Stimulated activated CD4-positive, alpha-beta T cell treated with anti-CD3 and anti-CD28 coated beads, Interleukin-4, amount 100 ng/mL, for 1 hour (primary cell): Measurements from ENCODE around the gene CEP68.
"Not testable (repeated sequence)": the region's sequence is repeated elsewhere in the genome, so short reads cannot be mapped to it uniquely, and the experiment has no call there.

Source experiments
- DNase-seq: peaks from one replicate; pipeline ENCODE4 v3.0.0-alpha.2; 2020

CEP68 gene

DNA sequence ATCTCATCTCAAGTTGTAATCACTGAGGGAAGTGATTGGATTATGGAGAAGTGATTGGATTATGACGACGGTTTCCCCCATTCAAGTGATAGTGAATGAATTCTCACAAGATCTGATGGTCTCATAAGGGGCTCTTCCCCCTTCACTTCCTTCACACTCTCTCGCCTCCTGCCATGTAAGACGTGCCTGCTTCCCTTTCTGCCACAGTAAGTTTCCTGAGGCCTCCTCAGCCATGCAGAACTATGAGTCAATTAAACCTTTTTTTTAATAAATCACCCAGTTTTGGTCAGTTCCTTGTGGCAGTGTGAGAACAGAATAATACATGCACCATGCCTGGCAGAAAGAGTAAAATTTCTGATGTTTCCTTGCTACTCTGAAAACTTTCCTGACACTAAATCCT is 36.6 kb downstream of the CEP68 start:
- DNase-seq, result no peak

DNA sequence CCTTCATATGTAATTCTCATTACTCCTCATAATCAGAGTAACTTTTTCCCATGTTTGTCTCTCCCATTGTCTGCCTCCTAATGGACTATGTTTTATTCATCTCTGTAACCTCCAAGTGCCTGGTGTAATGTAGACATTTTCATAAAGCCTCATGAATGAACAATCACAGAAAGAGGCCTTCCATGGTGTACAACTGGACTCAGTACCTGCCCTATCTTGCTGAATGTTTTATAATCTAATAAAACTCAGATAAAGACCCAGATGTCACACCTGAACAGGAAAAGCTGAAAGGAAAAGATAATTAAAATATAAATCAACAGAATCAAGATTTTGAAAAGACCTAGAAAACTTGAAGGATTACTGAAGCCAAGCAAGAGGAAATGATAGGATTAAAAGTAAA is 37.0 kb downstream of the CEP68 start:
- no peak for DNase-seq

DNA sequence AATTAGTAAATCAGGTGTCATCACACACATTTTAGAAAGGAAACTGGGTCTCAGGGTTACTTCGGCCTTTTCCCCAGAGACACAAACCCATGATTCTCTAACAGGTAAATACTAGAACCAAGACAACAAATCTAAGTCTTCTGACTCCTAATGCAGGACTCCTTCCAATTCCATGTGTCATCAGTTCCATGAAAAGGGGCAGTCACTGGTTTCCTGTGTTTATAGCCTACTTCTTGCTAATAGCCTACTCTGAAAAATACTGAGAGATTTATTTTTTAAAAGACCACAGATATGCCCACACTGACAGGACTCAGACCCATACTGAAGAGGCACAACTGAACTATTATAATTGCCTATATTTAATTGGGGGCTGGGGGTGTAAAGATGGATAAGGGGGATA is 40.7 kb downstream of the CEP68 start:
- no peak for DNase-seq

DNA sequence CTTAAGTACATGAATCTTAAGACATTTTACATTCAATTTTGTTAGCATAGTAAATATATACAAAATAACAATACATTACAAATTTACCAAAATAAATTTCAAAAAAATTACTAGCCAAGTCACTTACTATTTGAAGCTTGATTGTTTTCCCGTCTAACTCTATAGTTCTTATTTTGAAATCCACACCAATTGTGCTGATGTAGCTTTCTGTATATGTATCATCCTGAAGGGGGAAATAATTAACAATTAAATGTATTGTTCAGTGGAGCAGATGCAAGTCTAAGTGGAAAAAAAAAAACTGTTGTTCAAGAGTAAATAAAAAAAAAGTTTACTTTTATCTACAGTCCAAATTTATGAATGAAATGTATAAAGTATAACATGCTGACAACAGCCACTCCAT is 41.6 kb downstream of the CEP68 start:
- DNase-seq, result no peak

DNA sequence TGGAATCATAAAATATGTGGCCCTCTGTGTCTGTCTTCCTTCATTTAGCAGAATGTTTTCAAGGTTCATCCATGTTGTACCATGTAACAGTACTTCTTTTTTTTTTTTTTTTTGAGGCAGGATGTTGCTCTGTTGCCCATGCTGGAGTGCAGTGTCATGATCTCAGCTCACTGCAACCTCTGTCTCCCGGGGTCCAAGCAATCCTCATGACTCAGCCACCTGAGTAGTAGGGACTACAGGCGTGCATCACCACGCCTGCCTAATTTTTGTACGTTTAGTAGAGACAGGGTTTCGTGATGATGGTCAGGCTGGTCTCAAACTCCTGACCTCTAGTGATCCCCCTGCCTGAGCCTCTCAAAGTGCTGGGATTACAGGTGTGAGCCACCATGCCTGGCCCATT is 42.5 kb downstream of the CEP68 start:
- DNase-seq, result no peak

DNA sequence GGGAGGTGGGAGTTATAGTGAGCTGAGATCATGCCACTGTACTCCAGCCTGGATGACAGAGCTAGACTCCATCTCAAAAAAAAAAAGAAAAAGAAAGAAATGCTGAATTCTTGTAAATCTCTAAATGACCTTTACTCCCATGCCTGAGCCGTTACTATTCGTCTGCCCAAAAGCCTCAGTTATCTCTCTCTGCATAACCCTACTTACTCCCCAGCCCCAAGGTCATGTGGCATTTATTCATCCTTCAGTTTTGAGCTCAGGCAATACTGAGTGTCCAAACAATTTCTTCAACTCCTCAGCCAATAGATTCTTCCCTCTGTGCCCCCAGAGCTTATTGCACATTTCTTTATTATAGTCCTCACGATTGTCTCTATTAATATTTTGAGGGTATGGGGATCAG is 44.9 kb downstream of the CEP68 start:
- DNase-seq, result no peak

DNA sequence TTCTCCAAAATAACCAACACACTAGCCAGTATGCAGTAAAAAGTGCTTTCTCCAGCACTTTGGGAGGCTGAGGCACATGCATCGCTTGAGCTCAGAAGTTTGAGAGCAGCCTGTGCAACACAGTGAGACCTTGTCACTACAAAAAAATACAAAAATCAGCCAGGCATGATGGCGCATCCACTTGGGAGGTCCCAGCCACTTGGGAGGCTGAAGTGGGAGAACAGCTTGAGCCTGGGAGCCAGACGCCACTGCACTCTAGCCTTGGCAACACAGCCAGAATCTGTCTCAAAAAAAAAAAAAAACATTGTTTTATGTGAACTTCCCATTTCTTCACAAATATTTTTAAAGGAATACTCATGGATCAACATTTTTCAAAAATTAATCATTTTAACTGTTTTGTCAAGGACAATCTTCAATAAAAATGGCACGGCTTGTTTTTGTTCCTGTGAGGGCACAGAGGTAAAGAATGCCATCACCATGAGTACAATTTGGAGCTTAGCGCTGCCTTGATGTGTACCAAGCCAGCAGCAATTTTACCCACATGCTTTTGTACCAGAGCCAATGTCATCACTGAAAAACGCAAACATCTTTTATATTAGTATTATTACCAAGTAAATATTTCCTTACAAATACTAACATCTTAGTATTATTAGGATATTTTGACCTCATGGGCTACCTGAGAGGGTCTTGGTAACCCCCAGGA is 46.9 kb downstream of the CEP68 start:
- no peak for DNase-seq

DNA sequence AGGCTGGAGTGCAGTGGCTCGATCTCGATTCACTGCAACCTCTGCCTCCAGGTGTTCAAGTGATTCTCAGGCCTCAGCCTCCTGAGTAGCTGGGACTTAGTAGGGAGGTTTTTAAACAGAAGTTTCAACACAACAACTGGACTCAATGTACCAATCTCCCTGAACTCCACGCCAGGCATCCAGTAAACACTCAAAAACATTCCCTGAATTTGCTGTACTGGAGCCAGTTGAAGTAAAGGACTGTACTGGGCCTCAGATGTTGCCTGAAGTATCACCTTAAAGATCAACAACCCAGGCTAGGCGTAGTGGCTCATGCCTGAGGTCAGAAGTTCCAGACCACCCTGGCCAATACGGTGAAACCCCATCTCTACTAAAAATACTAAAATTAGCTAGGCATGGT is 51.3 kb downstream of the CEP68 start:
- no peak for DNase-seq

DNA sequence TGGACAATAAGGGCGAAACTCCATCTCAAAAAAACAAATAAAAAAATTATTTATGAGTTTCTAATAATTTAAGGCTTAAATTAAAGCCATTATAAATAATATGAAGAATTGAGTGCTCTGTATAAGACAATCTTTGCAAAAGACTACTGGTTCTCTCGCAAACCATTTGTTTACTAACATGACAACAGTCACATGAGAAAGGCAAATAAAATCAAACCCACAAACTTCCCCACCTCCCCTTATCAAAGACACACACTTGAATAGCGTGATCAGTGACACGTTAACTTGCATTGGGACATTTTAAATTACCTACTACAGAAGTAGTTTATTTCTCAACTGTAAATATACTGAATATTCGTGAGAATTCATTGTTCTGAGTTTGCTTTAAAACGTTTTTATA is 52.6 kb downstream of the CEP68 start:
- no peak for DNase-seq

DNA sequence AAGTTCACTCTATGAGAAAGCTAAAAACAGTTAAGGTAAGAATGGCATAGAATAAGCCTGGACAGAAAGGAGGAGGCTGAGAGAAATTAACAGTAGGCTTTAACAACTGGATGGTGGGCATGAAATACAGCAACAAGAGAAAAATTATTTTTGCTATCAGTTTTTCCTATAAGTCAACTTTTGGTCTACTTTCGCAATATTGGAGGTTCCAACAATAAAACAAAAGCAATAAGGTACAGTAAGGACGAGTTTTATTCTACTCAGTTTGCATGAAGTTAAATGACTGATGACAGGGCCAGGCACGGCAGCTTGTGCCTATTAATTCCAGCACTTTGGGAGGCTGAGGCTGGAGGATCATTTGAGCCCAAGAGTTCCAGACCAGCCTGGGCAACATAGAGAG is 56.4 kb downstream of the CEP68 start:
- DNase-seq, result no peak

DNA sequence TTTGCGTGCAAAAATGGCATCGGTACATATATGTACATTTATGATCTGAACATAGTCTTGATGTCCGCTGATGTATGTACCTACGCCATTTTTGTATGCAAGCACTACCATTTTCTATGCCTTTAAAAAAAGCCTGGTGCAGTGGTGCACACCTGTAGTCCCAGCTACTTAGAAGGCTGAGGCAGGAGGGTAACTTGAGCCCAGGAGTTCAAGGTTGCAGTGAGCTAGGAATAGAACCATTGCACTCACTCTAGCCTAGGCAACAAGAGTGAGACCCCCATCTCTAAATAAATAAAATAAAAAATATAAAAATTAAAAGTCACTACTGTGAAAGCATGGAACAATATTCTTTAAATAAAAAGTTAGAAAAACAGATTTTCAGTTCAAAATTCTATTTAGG is 57.0 kb downstream of the CEP68 start:
- DNase-seq, result no peak

DNA sequence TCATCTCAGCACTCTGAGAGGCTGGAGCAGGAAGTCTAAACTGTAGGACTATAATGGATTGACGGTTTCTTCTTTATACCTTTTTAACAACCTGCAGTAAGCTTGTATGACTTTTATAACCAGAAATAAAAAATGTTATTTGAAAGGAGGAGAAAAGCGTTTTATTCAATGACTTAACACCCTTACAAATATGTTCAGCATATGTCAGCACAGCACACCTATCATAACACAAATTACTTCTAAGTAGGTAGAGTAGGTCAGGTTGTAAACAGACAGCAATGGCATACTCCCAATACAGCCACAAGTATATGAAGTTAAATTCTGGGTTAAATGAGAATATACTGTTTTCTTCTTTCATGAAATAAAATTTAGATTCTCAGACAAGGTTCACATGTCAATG is 57.6 kb downstream of the CEP68 start:
- DNase-seq, result no peak

DNA sequence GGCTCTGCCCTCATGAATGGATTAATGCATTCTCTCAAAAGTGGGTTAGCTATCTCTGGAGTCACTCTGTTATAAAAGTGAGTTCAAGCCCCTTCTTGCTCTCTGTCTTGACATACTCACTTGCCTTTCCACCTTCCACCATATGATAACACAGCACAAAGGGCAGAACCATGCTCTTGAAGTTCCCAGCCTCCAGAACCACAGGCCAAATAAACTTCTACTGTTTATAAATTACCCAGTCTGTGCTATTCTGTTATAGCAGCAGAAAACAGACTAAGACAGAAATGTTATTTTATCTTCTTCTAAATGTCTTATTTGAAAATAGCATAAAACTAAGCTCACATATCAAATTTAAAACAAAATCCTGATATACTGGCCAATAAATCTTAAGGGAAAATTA is 58.7 kb downstream of the CEP68 start:
- DNase-seq, result no peak

DNA sequence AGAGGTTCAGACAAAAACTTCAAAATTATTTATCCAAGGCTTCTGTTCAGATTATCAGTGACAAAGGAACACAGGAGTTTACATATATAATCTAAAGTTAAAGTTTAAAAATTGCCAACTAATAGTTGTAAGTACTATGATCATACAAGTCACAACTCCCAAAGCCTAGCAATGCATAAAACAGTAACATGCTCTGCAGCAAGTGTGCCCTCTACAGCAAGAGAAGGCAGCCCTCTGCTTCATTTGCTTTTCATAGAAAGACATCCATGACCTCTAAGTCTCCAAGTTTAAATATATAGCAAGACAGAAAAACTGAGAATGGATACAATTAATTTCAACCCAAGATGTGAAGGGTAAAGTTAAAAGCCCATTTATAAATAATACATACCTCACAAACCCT is 60.4 kb downstream of the CEP68 start:
- no peak for DNase-seq

DNA sequence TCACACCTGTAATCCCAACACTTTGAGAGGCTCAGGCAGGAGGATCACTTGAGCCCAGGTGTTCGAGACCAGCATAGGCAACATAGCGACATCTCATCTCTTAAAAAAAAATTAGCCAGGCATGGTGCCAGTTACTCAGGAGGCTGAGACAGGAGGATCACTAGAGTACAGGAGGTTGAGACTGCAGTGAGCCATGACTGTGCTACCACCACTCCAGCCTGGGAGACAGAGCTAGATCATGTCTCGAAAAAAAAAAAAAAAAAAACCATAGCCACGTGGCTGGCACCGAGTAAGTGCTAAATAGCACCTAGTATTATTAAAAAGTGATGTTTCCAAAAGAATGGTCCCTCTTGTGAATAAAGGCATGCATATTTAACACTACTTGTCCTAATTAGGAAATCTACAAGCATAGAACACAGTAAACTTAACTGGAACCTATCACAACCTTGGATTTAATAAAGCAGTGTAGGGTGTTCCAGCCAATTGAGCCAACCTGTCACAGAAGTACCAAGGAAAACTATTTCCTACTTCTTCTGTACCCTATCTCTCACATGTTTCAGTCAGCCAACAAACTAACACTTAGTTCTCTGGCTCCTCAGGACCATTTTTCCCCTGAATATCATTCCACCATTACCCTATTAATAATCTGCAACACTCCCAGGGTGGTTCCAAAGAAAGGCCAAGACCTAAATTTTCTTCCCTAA is 64.9 kb downstream of the CEP68 start:
- no peak for DNase-seq

DNA sequence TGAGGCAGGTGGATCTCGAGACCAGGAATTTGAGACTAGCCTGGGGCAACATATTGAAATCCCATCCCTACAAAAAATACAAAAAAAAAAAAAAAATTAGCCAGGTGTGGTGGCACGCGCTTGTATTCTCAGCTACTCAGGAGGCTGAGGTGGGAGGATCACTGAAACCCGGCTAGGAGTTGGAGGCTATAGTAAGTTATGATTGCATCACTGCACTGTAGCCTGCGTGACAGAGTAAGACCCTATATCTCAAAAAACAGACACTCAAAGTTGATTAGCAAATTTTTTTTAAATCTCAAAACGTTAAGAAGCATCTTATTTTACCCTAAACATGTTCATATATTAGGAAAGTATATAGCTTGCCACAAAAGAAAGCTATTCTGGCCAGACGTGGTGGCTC is 66.1 kb downstream of the CEP68 start:
- no peak for DNase-seq

DNA sequence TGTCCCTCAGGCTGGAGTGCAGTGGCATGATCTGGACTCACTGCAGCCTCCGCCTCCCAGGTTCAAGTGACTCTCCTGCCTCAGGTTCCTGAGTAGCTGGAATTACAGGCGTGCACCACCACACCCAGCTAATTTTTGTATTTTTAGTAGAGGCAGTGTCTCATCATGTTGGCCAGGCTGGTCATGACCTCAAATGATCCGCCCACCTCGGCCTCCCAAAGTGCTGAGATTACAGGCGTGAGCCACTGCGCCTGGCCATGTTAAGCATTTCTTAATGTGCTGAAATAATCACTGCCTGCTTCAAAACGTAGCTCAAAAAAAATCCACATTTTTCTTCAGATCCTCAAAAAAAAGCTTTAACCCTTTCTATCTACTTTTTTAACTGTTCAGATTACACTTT is 69.2 kb downstream of the CEP68 start:
- DNase-seq, result not testable (repeated sequence)

DNA sequence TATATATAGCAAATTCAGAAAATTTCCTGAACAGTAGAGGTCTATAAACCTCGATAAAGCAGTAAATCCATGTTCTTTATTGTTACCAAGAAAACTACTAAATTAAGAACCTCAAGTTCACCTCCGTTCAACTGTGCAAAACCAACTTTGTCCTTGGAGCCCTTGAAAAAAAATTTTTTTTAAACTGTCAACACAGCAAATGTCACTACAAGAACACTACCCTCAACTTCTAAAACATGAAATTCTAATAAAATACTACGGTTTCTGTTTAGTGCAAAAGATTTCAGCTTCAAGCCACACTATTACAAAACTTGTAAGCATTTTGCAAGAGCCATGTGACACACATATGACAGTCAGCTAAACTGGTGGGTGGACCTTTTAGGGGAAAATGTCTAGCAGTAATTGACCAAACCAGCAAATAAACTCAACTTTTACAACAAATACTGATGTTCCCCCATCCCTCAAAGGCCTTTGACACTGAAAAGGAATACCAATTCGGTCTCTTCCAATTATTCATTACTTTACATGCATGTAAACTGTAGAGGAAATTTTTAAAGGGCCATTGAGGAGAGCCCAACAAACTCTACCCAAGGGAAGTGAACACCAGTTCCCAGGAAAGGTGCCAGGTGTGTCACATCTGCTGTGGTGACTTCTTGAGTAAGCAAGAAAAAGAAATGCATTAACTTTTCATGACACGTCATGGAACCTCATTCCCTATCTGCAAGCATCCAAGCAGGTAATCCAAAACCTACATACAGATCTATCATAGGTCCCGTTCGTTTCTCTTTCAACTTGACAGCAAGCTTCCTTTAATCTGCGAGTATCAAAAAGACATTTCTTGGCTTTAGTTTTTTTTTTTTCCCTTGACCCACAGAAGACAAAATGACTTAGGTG is 72.3 kb downstream of the CEP68 start:
- no peak for DNase-seq

DNA sequence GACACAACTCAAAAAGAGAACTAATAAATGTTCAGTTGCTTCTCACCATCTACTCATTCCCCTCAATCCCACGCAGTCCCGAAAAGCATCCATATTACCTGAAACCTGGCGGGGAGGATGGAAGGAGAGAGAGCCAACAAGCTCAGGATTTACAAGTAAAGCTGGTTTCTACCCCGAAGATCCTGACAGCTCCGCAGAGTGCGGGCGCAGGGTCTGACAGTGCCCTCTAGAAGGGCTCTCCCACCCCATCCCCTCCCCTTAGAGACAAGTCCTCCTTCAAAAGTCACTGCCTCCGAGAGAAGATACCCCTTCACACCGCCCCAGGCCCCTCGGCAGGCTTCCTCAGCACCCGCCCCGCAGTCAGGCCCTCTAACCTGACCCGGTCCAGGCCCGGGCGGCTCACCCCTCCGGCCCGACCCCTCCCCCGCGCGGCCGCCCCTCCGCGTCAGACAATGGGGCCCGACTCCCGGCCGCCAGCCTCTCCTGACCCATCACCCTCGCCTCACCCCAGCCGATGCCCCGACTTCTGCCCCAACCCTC is 73.1 kb downstream of the CEP68 start:
- DNase-seq, result peak; percentile 39

DNA sequence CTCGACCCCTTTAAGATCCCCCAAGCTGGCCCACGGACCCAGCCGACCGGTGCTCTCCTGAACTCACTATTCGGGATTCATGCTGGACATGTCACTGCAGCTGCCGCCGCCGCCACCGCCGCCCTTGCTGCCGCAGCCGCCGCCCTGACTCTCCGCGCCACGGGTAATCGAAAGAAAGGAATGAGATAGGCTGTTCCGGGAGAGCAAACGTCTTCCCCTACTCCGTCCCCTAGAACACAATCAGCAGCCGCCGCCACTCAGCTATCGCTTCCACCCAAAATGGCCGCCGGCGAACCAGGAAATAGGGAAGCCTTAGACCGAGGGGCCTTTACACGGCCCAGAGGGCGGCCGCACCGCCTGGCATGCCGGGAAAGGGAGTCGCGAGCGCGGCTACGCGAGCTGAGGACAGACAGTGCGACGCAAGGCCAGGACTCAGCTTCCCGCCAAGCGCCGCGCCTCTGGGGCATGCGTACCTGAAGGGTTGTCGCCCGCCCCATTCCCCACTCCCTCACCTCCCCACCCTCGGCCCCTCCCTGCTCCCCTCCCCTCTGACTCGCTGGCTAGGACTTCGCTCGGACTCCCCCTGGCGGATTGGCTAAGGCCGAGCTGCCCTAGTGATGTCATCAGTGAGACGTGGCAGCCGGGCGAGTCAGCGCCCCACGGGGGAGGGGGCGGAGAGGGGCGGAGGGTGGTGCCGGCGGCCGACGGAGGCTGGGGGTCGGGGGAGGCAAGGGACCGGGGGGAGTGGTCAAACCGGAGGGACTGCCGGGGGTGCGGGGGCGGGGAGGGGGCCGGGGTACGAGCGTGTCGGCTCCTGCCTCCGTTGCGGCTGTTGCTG is 73.8 kb downstream of the CEP68 start, which contains the start of gene RAB1A:
TSS of gene RAB1A (minus strand) at position 281 of the 838 bp plus-strand sequence. CDS start at position 90, 191 bp downstream.
- peak; percentile 99 for DNase-seq

DNA sequence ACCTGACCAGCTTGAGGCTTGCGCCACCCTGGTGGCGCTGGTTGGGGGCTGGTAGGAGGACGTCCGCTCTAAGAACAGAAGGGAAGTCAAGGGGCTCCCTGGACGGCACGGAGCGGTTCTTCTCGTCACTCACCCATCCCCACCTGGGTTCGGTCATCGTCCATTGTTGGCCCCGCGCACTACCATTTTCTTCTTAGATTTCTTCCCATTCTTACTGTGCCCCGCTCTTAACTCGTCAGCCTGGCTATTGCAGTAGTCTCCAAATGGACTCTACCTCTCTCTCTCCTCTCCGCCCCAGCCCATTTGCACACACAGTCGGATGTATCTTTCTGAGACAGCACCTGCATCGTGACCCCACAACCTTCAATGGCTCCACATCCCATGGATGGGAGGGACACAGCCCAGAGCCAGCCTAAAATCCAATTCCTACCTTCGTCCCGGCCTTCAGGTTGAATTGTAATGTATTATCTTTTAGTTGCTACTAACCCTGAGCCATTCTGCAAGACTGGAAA is 74.5 kb downstream of the CEP68 start:
- DNase-seq, result no peak

DNA sequence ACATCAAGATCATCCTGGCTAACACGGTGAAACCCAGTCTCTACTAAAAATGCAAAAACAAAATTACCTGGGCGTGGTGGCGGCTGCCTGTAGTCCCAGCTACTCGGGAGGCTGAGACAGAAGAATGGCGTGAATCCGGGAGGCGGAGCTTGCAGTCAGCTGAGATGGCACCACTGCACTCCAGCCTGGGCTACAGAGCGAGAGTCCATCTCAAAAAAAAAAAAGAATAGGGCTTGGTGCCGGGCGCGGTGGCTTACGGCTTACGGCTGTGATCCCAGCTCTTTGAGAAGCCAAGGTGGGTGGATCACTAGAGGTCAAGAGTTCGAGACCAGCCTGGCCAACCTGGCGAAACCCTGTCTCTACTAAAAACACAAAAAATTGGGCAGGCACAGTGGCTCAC is 76.7 kb downstream of the CEP68 start:
- DNase-seq, result not testable (repeated sequence)
